K562 (cell line): Measurements from ENCODE around the gene MARK4. TPM values are rescaled to one million over a fixed set of nuclear protein-coding genes. Genes with fewer than 3 reads are reported as not detected.

Source experiments
- ATAC-seq: fragments of 200-7000 bp; cut with Tn5 transposase; 3 replicates; pipeline ENCODE4 v1.9.1; 2020; ENCODE audit warnings: moderate library complexity
- BruUV-seq: library from RNA; stranded (reverse); fragments of 400-500 nt; replicated peaks from 2 replicates; lab custom pipeline; 2021; lab: Mats Ljungman, UMichigan
- CTCF ChIA-PET: fragments of 300-600 bp; formaldehyde crosslinking; extraction: SDS; loops from one replicate; lab custom pipeline; 2021; ENCODE audit warnings: low intra/inter-chr PET ratio; lab: Yijun Ruan, JAX
- POLR2A ChIA-PET: fragments of 300-600, 350-650 bp; sonication (Branson Sonifier 250); formaldehyde crosslinking; extraction: SDS; loops from one replicate; lab custom pipeline; 2021; ENCODE audit warnings: antibody characterized with exemption, inconsistent platforms; lab: Yijun Ruan, JAX
- DNase-seq, 4 experiments: peaks; one replicate each; pipeline versions ENCODE4 v3.0.0 to v3.0.0-alpha.2; 2011 to 2018; ENCODE audit warnings: low spot score in 3 of 4, mixed read lengths in 3 of 4; ENCODE audit errors: extremely low read depth in 1 of 4
- FAIRE-seq: peaks from 2 replicates; lab custom pipeline; 2011; peaks lifted over from hg19 to GRCh38; lab: Jason Lieb, UNC
- H2AFZ ChIP-seq: 2 replicates; pipeline ENCODE4 v1.6.0; 2011; ENCODE audit warnings: low read depth, low read length, control low read depth, inconsistent platforms
- H3K27ac ChIP-seq: fragments of 200-600 bp; 3 replicates; pipeline ENCODE4 v1.8.0; 2011; ENCODE audit warnings: low read depth, mild to moderate bottlenecking, control low read depth, inconsistent platforms, low read length, moderate library complexity, mixed read lengths; ENCODE audit errors: extremely low read depth
- H3K27me3 ChIP-seq, 2 experiments: fragments of 300-600 bp in 1 of 2; 2 replicates in 1 of 2; 3 replicates in 1 of 2; pipeline versions ENCODE4 v1.6.0 to v1.8.0; 2011; ENCODE audit warnings: inconsistent platforms in 2 of 2, low read length in 2 of 2, mild to moderate bottlenecking in 1 of 2, mixed read lengths in 1 of 2, moderate library complexity in 1 of 2; ENCODE audit not compliant: control insufficient read depth in 2 of 2, insufficient read depth in 2 of 2
- H3K36me3 ChIP-seq: fragments of 300-600 bp; 3 replicates; pipeline ENCODE4 v1.8.0; 2011; ENCODE audit warnings: mild to moderate bottlenecking, low read length, inconsistent platforms; ENCODE audit not compliant: control insufficient read depth, insufficient read depth
- H3K4me1 ChIP-seq, 2 experiments: fragments of 200-600 bp in 1 of 2; replicated peaks in 1 of 2; 2 replicates in 1 of 2; 3 replicates in 1 of 2; pipeline versions ENCODE4 v1.5.1 to v1.8.0; 2011; ENCODE audit warnings: inconsistent platforms in 2 of 2, low read length in 2 of 2, mild to moderate bottlenecking in 1 of 2, mixed read lengths in 1 of 2, moderate library complexity in 1 of 2; ENCODE audit not compliant: control insufficient read depth in 2 of 2, insufficient read depth in 2 of 2
- H3K4me2 ChIP-seq: 2 replicates; pipeline ENCODE4 v1.6.1; 2011; ENCODE audit warnings: low read length, control low read depth, inconsistent platforms, mixed read lengths; ENCODE audit not compliant: insufficient read depth
- H3K4me3 ChIP-seq: fragments of 200-600 bp; sonication (generic), shearing (Covaris generic); 2 replicates; pipeline ENCODE4 v1.5.1; 2016; ENCODE audit warnings: control low read depth, inconsistent platforms
- H3K79me2 ChIP-seq: fragments of 200-600 bp; 3 replicates; pipeline ENCODE4 v1.8.0; 2011; ENCODE audit warnings: low read length, inconsistent platforms; ENCODE audit not compliant: control insufficient read depth, insufficient read depth
- H3K9ac ChIP-seq, 2 experiments: 2 replicates each; pipeline versions ENCODE4 v1.6.0 to v1.6.1; 2011; ENCODE audit warnings: low read depth in 2 of 2, low read length in 2 of 2, control low read depth in 1 of 2, inconsistent platforms in 1 of 2, mild to moderate bottlenecking in 1 of 2, mixed read lengths in 1 of 2; ENCODE audit not compliant: insufficient read depth in 1 of 2
- H3K9me1 ChIP-seq: one replicate; pipeline ENCODE4 v1.6.0; 2011; ENCODE audit warnings: inconsistent platforms, mild to moderate bottlenecking, low read length, moderate library complexity; ENCODE audit not compliant: control insufficient read depth, insufficient read depth
- H3K9me3 ChIP-seq: replicated peaks from 2 replicates; pipeline ENCODE4 v1.5.1; 2011; ENCODE audit warnings: low read depth, low read length, inconsistent platforms; ENCODE audit not compliant: control insufficient read depth, insufficient read depth
- H4K20me1 ChIP-seq: replicated peaks from 2 replicates; pipeline ENCODE4 v1.6.1; 2011; ENCODE audit warnings: low read length, inconsistent platforms, mixed read lengths; ENCODE audit not compliant: control insufficient read depth, insufficient read depth
- CC2D1A ChIP-seq: fragments of 450-650 bp; IDR thresholded peaks from 2 replicates; pipeline ENCODE4 v1.6.1; 2017; ENCODE audit warnings: mild to moderate bottlenecking
- ETS1 ChIP-seq: conservative IDR thresholded peaks from 2 replicates; pipeline ENCODE4 v1.6.1; 2011; ENCODE audit warnings: low read depth, mild to moderate bottlenecking, low read length; ENCODE audit not compliant: control insufficient read depth
- PCBP2 ChIP-seq: fragments of 200-400 bp; formaldehyde crosslinking; IDR thresholded peaks from 2 replicates; pipeline ENCODE4 v1.6.1; 2018; ENCODE audit warnings: low read length, low read depth, mild to moderate bottlenecking, moderate library complexity; ENCODE audit not compliant: poor library complexity, severe bottlenecking
- RAD51 ChIP-seq: fragments of 450-650 bp; IDR thresholded peaks from 2 replicates; pipeline ENCODE4 v1.7.1; 2016; ENCODE audit warnings: low read depth, mild to moderate bottlenecking, borderline replicate concordance
- TBP ChIP-seq: optimal IDR thresholded peaks from 2 replicates; pipeline ENCODE3; 2011; ENCODE audit warnings: low read depth, low read length, improper control_type of control experiment
- TFE3 ChIP-seq: fragments of 450-650 bp; formaldehyde crosslinking; IDR thresholded peaks from 2 replicates; pipeline ENCODE4 v1.4.0; 2020; ENCODE audit warnings: mild to moderate bottlenecking, mixed read lengths
- TGIF2 ChIP-seq: sonication (generic); formaldehyde crosslinking; IDR thresholded peaks from 2 replicates; pipeline ENCODE4 v1.8.1; 2022; ENCODE audit warnings: mild to moderate bottlenecking, missing genetic modification reagents, moderate library complexity
- TOE1 ChIP-seq, 2 experiments: fragments of 450-650 bp in 1 of 2; sonication (generic) in 1 of 2; formaldehyde crosslinking in 1 of 2; IDR thresholded peaks; 2 replicates each; pipeline versions ENCODE4 v1.7.1 to v1.8.0; 2016 to 2022; ENCODE audit warnings: borderline replicate concordance in 2 of 2, mild to moderate bottlenecking in 2 of 2, antibody characterized with exemption in 1 of 2, inconsistent platforms in 1 of 2, low read depth in 1 of 2, missing genetic modification reagents in 1 of 2, moderate library complexity in 1 of 2
- ZC3H8 ChIP-seq: fragments of 450-650 bp; IDR thresholded peaks from 2 replicates; pipeline ENCODE4 v1.6.1; 2017
- WGBS: fragments of 100-300 bp; shearing (Covaris generic); methylation state at CpG from one replicate; pipeline ENCODE4 v1.1.6; 2016; ENCODE audit warnings: low coverage, mixed read lengths; ENCODE audit not compliant: insufficient coverage; ENCODE audit errors: missing lambda C conversion rate; 5-methylcytosine and 5-hydroxymethylcytosine counted together
- in situ Hi-C: fragments of 300-500 bp; cut with MboI; formaldehyde crosslinking; loops from 4 replicates; pipeline ENCODE4 v1.15.0; 2018; ENCODE audit warnings: inconsistent platforms, mixed read lengths
- intact Hi-C: fragments of 100-400 bp; cut with micrococcal nuclease; formaldehyde crosslinking; loops from 2 replicates; pipeline ENCODE4 v1.14.2; 2022
- polyA plus RNA-seq, 8 experiments: library from polyadenylated mRNA; depleted of rRNA in 4 of 8; stranded (reverse) in 5 of 8; unstranded in 3 of 8; fragments of >200 nt; fragmentation: Nextera tagmentation in 2 of 8; fragmentation: Illumina TruSeq in 1 of 8; extraction: Ambion mirVana in 2 of 8; extraction: Trizol in 1 of 8; gene quantifications; 2 replicates each; pipeline versions ENCODE4 v1.2.1 to v1.2.3, GENCODE V29; 2011 to 2014; ENCODE audit warnings: inconsistent platforms in 1 of 8, missing spikeins in 1 of 8
- total RNA-seq, 7 experiments: library from RNA; depleted of rRNA in 6 of 7; stranded (reverse); fragments of >200 nt in 6 of 7; fragmentation: Illumina TruSeq in 2 of 7; extraction: Trizol in 2 of 7; gene quantifications; 2 replicates each; pipeline versions ENCODE4 v1.2.1 to v1.2.3, GENCODE V29; 2011 to 2021; ENCODE audit warnings: low replicate concordance in 1 of 7
- TF ChIP-seq, protein P1 (sequence below): IDR thresholded peaks from 2 replicates; pipeline ENCODE4 v1.6.1; 2016; ENCODE audit warnings: missing genetic modification characterization, missing compliant biosample characterization

Gene MARK4
- total and polyA plus RNA-seq, 9 of the 15 experiments (the other 6 are each of a cell fraction or from before 2014, with no cell fraction given), result 0.52 to 29.4 (median 8.6) TPM

DNA sequence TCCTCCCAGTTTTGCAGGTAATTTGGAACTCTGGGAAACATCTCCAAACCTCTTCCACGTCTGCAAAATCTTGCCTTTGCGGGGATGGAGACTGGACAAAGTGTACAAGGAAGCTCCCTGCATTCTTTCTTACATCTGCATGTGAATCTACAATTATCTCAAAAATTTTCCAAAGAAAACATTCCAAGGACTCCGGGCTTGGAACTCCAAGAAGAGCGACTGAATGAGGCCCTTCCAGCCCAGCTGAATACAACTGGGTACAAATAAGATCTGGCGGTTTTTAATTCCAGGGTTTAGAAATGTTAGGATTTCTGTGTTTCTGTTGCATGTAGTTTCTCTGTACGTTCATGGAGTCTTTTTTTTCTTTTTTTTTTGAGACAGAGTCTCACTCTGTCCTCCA, 34.4 kb upstream of the MARK4 start:
- Histone ChIP-seq H3K27ac (no peak overlapping the region), H3K4me2 (no peak overlapping the region), H3K36me3 (no peaks in the 10 kb centered on the region; the same call in 2 of the 3 replicates), H3K9me1 (no peaks in the 10 kb centered on the region), H3K79me2 (no peaks in the 10 kb centered on the region), H3K9ac (no peak overlapping the region), H4K20me1 (no peaks in the 10 kb centered on the region), H3K4me3 (no peak overlapping the region), H3K4me1 (peaks cover 11 to 31% of the 10 kb centered on the region in 2 experiments; a peak in 4 of 5 replicates), H3K27me3 (no peaks in the 10 kb centered on the region), H3K9me3 (no peaks in the 10 kb centered on the region), H2AFZ (no peak overlapping the region)
- ChIA-PET CTCF (no interaction called here), POLR2A (no interaction called here)
- intact Hi-C loops, result no loop called here
- 59% methylated on average over 6 of the region's 6 CpGs for WGBS
- BruUV-seq, result no TSS peak
- TF ChIP-seq TGIF2 (no peak), PCBP2 (no peak), TBP (no peak)
- DNase-seq, result no peak
- ATAC-seq, result no peak
- FAIRE-seq, result no peak
- in situ Hi-C loops, result no loop called here

DNA sequence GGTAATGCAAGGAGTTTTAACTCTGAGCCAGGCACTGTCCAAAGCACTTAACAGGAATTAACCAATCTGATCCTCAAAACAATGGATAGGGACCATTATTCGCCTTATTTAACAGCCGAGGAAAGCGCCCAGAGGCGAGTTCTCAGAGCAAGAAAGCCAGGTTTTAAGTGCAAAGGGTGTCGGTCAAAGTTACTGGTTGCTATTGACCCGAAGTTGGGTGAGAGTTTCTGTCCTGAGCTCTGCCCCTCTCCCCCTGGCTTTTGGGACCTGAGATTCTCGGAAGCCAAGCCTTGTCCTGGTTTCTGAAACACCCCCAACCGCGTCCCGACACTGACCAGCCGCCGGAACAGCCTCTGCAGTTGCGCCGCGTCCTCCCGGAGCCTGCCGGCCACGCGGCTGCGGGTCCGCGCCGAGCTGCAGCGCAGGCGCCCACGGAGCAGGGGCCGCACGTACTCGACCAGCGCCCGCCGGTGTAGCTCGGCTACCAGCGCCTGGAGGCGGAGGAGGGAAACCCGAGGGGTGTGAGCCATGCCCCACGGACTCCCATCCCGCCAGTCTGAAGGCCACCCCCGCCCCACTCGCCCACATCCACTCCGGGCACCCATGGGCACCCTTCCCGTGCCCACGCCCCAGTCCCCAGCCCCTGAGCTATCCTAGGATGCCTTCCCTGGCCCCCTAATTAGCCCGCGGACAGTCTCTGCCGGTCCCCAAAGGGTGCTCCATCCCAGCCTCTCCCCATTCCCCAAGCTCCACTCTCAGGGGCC, 33.7 kb upstream of the MARK4 start:
- no peaks in the 10 kb centered on the region for H3K27me3 ChIP-seq
- peaks cover 11 to 26% of the 10 kb centered on the region in 2 experiments; a peak in 4 of 5 replicates for H3K4me1 ChIP-seq
- H4K20me1 ChIP-seq, result no peaks in the 10 kb centered on the region
- FAIRE-seq (no peak), DNase-seq (no peak), ATAC-seq (no peak)
- no peak overlapping the region for H3K27ac ChIP-seq
- no peaks in the 10 kb centered on the region for H3K79me2 ChIP-seq
- CTCF ChIA-PET, result no interaction called here
- H3K9ac ChIP-seq, result no peak overlapping the region
- H2AFZ ChIP-seq, result no peak overlapping the region
- no peak overlapping the region for H3K4me2 ChIP-seq
- intact Hi-C loops, result no loop called here
- H3K4me3 ChIP-seq, result no peak overlapping the region
- POLR2A ChIA-PET, result no interaction called here
- in situ Hi-C loops, result no loop called here
- no peaks in the 10 kb centered on the region for H3K9me3 ChIP-seq
- no peaks in the 10 kb centered on the region for H3K9me1 ChIP-seq
- BruUV-seq, result no TSS peak
- WGBS, result 86% methylated on average over 32 of the region's 46 CpGs
- H3K36me3 ChIP-seq, result no peaks in the 10 kb centered on the region; the same call in 2 of the 3 replicates
- no peak for TF ChIP-seq TOE1 (IDR thresholded peaks at IDR 0.05; ENCODE audit: borderline replicate concordance)
- TF ChIP-seq TOE1 (CRISPR knock-in tag; IDR thresholded peaks at IDR 0.05; ENCODE audit: borderline replicate concordance, low read depth), result no peak
- TF ChIP-seq CC2D1A, result no peak
- TF ChIP-seq RAD51, result no peak
- no peak for TF ChIP-seq TFE3 (CRISPR knock-in tag)
- TF ChIP-seq, protein P1, sequence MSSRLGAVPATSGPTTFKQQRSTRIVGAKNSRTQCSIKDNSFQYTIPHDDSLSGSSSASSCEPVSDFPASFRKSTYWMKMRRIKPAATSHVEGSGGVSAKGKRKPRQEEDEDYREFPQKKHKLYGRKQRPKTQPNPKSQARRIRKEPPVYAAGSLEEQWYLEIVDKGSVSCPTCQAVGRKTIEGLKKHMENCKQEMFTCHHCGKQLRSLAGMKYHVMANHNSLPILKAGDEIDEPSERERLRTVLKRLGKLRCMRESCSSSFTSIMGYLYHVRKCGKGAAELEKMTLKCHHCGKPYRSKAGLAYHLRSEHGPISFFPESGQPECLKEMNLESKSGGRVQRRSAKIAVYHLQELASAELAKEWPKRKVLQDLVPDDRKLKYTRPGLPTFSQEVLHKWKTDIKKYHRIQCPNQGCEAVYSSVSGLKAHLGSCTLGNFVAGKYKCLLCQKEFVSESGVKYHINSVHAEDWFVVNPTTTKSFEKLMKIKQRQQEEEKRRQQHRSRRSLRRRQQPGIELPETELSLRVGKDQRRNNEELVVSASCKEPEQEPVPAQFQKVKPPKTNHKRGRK (tag), result no peak
- no peak for TF ChIP-seq ETS1
- TF ChIP-seq ZC3H8, result no peak
